NCI-H2196 treated with DMSO at 0.1 percent for 48 hours (cell line): ENCODE results near the gene SEMA4C.

Experiments used
- DNase-seq: peaks from one replicate; lab custom pipeline; 2025; ENCODE audit not compliant: unreplicated experiment; lab: John Stamatoyannopoulos, UW

SEMA4C gene

DNA sequence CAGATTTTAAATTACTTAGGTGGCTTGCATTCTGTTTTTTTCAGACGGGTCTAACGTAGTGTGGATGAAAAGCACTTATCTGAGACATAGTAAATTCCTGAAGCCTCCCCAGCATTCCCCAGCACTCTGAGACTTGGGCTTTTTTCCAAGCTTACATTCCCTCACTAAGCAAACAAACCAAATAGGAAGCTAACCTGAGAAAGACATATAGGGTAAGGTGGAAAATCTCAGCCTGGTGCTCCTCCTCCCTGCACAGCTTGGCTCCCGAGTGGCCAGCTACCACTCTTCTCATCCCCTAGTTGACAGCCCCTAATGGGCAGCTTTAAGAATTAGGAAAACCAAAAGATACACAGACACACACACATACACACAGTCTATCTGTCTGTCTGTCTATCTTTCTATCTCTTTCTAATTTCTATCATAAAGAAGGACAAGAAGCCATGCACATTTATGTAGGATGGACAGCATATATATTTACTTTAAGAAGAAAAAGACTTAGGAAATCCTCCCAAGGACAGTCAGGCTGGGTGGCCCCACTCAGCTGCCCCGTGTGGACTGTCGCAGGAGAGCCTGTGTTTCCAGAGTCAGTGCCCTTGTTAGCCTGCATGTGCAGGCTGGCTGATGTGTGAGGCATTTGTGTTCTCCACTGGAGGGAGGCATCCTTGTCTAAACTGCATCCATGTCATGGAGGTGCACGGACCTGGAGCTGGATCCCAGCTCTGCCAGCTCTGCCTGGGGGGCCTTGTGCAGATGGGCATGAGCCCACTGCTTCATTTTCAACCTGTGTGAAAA is 45.6 kb downstream of the SEMA4C start:
- no peak for DNase-seq

DNA sequence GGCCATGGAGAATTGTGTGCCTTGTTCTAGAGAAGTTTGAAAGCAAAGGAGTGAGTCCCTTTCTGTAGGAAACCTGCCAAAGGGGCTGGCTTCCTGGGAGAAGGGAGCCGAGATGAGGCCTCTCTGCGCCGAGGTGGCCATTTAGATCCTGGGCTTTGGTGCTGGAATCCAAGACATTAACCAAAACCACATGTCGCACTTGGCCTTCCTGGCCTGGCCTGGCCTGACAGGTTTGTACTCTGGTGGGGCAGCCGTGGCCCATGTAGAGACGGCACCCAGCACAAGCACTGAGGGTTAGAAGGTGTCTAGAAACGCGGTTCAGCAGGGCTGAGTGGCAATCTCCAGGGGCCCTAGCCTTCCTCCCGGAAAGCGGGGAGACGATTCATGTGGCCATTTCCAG is 46.7 kb downstream of the SEMA4C start:
- DNase-seq, result no peak

DNA sequence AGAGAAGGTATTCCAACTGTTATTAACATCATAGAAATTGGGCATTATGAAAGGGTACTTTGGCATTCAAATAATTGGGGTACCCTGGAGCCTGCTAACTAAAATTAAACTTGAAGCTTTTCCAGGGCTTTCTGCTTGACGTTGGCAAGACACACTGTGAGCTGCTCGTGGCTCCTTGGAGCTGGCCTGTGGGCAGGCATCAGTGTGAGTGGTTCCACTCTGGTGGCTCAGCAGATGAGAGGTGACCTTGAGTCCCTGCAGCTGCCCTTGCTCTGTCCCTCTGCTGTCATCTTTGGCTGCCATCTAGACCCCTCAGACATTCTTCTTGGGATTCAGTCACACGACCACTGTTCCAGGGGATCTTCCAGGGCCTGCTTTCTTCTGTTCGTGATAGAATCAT is 47.1 kb downstream of the SEMA4C start:
- no peak for DNase-seq

DNA sequence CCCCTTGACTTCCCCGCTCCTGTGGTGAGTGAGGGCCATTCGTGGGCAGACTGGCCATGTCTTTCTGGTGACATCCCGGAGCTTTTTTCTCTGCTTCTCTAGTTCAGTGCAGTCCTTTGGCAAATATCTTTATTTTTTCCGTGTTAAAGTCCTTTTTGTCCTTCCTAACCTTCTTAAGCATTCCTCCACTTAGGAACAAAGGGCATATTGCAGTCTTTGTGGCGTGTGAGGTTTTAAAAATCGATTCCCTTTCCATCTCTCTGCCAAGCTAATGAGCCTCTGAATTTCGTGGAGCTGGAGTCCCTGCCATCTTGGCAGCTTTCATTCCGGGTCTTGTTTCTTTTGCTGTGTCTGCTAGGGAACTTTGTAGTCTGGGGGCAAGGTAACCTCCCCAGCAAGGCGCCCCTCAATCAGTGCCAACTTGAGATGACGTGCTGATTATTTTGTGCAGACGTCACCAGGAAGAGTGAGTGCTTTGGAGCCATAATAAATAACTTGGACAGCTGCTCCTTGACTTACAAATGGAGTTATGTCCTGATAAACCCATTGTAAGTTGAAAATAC is 48.7 kb downstream of the SEMA4C start:
- no peak for DNase-seq

DNA sequence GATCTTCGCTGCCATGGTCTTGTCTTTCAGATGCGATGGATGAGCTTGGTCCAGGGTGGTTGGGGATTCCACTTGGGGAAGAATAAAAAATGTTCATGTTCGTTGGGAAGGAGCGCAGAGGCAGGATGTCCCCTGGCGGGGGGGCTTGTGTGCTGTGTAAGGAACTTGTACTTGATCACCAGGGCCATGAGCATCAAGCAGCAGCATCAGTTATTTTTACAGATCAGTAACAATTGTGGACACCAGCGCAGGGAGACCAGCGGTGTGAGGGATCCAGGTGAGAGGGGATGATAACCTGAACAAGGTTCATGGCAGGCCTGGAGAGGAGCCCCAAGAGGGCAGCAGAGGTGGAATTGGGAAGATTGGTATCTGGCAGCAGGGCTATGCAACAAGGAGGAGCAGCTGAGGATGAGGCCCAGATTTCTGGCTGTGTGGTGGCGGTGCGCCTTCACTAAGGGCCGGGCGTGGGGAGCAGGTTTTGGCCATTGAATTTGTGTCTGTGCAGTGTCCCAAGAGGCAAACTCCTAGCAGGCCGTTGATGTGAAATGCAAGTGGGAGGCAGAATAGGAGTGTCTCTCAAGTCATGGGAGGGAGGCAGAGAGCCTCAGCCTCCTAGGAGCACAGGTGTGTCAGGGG is 49.9 kb downstream of the SEMA4C start:
- DNase-seq, result no peak

DNA sequence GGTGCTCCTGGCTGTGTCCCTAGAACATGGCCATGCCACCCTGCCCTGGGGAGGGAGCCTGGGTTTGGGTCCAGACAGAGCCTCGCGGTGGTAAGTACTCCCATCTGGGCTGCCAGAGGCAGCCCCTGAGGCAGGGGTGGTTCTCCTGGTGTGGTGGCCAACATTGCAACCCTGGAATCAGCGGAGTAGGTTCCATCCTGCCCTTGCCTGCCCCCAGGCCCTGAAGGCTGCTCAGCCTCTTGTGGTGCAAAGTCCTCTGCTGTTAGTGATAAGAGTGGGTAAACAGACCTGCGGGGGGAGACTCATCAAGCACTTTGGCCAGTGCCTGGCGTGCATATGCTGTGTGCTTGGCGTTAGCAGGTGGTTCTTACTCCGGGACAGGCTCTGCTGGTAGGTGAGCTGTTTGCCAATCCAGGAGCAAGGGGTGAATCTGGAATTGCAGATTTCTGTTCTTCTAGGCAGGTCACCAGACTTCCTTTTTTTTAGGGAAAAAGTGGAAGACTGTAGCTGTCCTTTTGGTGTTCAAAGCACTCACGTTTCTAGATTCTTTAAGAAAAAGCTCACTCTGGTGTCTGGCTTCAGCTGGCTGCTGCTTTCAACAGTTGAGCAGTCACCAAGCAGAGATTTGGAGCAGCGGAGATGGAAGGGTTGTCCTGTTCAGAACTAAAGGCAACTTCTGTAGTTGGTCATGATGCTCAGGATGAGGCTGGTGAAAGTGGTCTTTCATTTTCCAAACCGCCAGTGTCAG is 50.6 kb downstream of the SEMA4C start:
- DNase-seq, result no peak

DNA sequence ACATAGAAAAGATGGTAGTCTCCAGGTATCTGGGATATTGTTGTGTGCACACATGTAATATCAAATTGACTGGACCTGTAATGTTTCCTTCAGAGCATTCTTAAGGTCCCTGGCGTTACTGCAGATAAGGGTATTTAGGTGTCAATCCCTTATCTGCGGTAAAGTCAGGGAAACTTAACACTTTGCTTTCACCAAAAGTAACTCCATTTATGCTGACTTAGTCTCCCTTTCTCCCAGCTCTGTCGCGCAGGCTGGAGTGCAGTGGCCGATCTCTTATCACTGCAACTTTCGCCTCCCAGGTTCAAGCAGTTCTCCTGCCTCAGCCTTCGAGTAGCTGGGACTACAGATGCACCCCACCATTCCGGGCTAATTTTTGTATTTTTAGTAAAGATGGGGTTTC is 52.0 kb downstream of the SEMA4C start:
- no peak for DNase-seq

DNA sequence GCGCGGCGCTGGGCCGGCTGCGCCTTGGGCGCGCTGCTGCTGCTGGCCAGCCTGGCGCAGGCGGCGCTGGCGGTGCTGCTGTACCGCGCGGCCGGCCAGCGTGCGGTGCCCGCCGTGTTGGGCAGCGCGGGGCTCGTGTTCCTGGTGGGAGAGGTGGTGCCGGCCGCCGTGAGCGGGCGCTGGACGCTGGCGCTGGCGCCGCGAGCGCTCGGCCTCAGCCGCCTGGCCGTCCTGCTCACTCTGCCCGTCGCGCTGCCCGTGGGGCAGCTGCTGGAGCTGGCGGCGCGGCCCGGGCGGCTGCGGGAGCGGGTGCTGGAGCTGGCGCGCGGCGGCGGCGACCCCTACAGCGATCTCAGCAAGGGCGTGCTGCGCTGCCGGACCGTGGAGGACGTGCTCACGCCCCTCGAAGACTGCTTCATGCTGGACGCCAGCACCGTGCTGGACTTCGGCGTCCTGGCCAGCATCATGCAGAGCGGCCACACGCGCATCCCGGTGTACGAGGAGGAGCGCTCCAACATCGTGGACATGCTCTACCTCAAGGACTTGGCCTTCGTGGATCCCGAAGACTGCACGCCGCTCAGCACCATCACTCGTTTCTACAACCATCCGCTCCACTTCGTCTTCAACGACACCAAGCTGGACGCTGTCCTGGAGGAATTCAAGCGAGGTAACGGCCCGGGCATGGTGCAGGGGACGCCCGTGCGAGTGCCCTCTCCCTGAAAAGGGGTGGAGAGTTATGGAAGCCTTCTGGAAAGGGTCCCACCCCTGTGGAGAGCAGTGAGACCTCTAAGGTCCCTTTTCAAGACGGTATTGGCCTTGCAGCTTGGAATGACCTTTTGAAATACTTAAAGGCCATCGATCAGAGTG is 52.8 kb downstream of the SEMA4C start:
- DNase-seq, result no peak

DNA sequence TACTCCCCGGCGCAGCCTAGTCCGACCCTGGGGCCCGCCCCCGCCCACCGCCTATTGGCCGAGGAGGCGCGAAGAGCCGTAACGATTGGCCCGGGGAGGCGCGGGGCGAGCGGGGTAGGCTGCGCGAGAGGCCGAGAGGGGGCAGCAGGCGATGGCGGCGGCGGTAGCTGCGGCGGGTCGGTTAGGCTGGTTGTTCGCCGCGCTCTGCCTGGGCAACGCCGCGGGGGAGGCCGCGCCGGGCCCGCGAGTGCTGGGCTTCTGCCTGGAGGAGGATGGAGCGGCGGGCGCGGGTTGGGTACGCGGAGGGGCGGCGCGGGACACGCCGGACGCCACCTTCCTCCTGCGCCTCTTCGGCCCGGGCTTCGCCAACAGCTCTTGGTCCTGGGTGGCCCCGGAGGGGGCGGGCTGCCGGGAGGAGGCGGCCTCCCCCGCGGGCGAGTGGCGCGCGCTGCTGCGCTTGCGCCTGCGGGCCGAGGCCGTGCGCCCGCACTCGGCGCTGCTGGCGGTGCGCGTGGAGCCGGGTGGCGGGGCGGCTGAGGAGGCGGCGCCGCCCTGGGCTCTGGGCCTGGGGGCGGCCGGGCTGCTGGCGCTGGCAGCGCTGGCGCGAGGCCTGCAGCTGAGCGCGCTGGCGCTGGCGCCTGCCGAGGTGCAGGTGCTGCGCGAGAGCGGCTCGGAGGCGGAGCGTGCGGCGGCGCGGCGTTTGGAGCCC is 53.6 kb downstream of the SEMA4C start, which contains the start of gene CNNM3:
CNNM3 (plus strand) TSS at position 142 of the 709 bp plus-strand sequence; CDS start at position 152, 10 bp downstream.
- peak; percentile 91 for DNase-seq

DNA sequence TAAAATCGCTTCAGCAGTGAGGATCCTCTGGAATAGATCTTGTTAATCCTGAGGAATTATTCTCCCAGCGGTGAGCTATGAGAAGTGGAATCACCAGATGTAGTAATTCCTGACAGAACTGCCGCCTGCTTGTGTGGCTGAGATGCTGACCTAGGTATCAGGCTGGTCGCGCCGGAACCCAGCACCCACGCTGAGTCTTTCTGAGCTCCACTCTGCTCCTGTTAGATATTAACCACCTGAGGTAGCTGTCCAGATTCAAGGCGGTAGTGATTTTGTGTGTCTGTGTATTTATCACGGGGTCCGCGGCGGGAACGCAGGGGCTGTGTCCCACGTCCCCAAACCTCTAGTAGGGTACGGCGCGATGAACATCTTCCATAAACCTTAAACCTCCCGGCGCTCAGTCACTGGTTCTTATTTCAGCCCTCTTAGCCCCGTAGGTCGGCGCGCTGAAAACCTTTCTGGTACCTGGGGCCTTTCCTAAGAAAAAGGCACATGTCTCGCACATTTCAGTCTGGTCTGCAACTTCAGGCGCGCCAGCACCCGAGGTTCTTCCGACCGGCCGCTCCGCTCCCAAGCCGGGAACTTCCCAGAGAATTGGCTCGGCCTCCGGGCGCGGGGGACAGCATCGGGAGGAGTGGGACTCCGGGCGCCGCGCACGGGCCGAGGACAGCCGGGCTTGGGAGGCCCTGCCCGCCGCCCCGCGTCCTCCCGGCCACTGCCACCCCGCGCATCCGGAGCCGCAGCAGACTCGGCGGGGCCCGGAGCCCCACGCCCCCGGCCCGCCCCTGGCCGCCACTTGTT is 54.4 kb downstream of the SEMA4C start:
- DNase-seq, result no peak

DNA sequence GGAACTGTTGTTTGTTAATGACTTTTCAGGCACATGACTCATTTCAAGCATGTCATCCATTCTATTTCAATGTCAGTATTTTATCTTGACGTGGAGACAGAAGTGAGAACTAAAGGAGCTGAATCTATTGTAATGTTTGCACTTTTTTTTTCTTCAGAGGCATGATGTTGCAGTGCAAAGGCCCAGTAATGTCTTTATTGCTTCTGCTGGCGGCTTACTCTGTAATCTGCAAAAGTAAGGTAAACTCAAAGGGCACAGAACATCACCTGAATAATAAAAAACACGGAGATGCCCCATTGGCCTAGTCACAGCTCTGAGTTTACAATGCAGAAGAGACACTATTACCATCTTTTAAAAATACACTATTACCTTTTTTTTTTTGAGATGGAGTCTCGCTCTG is 56.2 kb downstream of the SEMA4C start:
- no peak for DNase-seq

DNA sequence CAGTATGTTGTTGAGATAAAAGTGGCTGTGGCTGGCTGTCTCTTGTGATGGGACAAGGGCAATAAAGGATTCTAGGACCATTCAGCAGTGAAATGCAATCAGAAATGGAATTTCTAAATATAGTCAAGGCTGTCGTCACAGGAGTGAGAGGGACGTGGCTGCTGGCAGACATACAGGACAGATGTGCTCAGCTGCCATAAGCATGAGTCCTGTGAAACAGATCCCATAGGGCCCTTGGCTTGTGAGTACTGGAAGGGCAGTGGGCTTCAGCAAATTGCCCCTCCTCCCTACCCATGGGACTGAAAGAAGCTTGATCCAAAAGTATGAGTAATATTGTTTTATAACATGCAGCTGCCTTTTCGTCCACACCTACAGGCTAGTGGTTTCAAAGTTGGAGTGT is 58.0 kb downstream of the SEMA4C start:
- DNase-seq, result no peak

DNA sequence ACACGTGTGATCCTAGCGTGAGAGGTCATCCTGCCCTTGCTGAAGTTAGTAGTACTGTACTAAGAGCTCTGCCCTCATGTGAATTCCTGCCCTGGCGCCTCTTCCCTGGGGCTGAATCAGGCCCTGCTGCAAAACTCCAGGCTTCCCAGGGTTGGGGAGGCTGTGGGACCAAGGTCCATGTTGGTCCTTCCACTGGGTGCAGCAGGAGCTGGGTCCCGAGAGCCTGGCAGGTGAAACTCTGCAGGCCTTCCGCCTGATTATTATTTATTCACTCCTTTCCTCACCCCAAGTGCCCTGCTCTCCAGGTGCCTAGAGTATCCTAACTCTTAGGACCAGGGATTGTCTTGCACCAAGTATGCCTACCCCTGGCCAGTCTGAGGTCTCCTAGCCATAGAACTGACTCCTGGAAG is 59.1 kb downstream of the SEMA4C start:
- no peak for DNase-seq

DNA sequence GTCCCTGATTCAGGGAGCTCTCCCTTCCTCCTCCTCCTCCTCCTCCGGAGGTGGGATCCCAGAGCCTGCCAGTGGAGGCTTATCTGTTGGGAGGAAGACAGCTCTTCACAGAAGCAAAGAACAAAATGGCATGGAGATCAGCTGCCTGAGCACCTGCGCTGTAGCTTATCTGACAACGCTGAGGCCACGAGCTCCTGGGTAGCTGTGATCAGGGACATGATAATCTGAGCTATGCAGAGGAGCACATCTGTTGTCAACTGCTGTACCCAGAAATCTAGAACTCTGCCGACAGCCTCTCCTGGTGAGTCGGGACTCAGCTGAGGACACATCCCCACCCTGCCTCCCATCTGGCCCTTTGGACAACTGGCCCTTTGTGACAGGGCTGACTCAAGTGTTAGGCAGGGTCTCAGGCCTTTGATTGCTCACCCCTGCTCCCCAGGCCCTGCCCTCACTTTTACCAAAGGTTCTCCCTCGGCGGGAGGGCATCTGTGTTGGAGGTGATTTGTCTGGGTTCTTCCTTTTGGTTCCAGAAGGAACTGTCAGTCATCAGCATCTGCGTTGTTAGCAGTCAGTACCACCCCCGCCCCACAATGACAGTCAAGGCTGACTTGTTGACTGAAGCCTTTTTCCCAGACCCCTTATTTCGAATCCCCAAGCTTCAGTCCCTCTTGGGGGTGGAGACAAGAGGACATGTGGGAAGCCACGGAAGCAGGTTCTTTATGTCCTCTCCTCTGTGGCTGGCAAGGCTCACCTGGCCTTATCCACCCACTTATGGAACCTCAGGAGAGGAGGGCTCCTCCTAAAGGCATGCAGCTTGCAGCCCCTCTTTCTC is 59.7 kb downstream of the SEMA4C start:
- no peak for DNase-seq
